ENCODE data around the gene NUMB.

The NUMB gene

GRCh38 chr14:73472185-73473114, 14.1 kb upstream of the NUMB start:
- peak; percentile 77 for TF ChIP-seq CTCF (conservative IDR thresholded peaks at IDR 0.05)
- no peak overlapping the region for H3K27ac ChIP-seq

- no peak overlapping the region for H3K27ac ChIP-seq
- no peak for TF ChIP-seq CTCF (conservative IDR thresholded peaks at IDR 0.05)
Observed at GRCh38 chr14:73471582-73472184, 13.3 kb upstream of the NUMB start.

GRCh38 chr14:73468828-73469375, 10.6 kb upstream of the NUMB start:
- TF ChIP-seq CTCF (conservative IDR thresholded peaks at IDR 0.05): no peak
- no peak overlapping the region for H3K27ac ChIP-seq

- no peak for TF ChIP-seq CTCF (conservative IDR thresholded peaks at IDR 0.05)
- no peak overlapping the region; the same call in 1 of the 2 replicates for H3K27ac ChIP-seq
Observed at GRCh38 chr14:73467800-73468199, 9.5 kb upstream of the NUMB start.

GRCh38 chr14:73467377-73467776, 9.0 kb upstream of the NUMB start:
- no peak for TF ChIP-seq CTCF (conservative IDR thresholded peaks at IDR 0.05)
- H3K27ac ChIP-seq: peak overlapping the region; percentile 90; the same call in 1 of the 2 replicates

GRCh38 chr14:73466861-73467260, 8.5 kb upstream of the NUMB start:
- H3K27ac ChIP-seq: peak overlapping the region; percentile 90
- TF ChIP-seq CTCF (conservative IDR thresholded peaks at IDR 0.05): no peak

GRCh38 chr14:73465823-73466532, 7.6 kb upstream of the NUMB start:
- peak overlapping the region; percentile 90 for H3K27ac ChIP-seq
- no peak for TF ChIP-seq CTCF (conservative IDR thresholded peaks at IDR 0.05)
